GM12872 (cell line): Measurements from ENCODE around the gene MAST4.

Experiments used
- TF ChIP-seq, protein P1 (sequence below): IDR thresholded peaks from 3 replicates; pipeline ENCODE4 v1.5.1; 2011; ENCODE audit warnings: low read depth, mild to moderate bottlenecking, low read length, moderate library complexity; ENCODE audit not compliant: insufficient read depth

MAST4 gene

DNA sequence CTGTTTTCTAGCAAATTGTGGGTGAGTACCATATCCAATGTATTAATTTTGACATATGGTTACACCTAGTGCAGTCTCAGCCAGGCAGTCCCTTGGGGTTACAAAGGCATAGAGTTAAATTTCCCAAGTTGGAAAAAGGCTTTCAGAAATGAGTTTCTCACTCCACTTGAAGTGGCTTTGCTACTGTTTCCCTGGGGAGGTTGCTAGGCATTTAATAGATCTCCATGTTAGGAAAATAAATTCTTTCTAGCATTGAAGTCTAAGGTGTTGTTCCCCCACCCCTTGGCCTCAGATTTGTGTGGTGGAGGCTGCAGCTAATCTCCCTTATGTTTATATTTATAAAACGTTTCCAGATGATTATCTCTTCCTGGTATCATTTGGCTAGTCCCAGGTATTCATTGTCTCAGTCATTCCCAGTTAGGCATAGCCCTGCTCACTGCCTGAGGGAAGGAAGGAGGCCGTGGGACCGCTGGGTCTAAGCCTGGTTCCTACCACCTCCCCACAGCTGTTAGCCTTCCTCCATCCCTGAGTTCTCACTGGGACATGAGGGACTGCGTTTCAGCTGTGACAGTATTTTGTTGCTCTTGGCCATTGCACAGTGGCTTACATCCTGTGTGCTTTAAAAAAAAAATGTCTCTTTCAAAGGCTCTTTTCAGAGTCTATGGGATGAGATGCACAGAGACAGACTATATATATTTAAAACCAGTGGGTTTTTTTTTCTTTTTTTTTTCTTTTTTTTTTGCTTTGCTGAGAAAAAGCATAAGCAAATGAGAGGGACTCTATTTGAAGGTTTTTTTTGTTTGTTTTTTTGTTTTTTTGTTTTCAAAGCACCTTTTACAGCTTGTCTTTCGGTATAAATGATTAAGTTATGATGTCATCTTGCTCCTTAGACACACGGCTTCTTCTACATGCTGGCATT is 121.5 kb downstream of the MAST4 start:
- TF ChIP-seq, protein P1, sequence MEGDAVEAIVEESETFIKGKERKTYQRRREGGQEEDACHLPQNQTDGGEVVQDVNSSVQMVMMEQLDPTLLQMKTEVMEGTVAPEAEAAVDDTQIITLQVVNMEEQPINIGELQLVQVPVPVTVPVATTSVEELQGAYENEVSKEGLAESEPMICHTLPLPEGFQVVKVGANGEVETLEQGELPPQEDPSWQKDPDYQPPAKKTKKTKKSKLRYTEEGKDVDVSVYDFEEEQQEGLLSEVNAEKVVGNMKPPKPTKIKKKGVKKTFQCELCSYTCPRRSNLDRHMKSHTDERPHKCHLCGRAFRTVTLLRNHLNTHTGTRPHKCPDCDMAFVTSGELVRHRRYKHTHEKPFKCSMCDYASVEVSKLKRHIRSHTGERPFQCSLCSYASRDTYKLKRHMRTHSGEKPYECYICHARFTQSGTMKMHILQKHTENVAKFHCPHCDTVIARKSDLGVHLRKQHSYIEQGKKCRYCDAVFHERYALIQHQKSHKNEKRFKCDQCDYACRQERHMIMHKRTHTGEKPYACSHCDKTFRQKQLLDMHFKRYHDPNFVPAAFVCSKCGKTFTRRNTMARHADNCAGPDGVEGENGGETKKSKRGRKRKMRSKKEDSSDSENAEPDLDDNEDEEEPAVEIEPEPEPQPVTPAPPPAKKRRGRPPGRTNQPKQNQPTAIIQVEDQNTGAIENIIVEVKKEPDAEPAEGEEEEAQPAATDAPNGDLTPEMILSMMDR: no peak

DNA sequence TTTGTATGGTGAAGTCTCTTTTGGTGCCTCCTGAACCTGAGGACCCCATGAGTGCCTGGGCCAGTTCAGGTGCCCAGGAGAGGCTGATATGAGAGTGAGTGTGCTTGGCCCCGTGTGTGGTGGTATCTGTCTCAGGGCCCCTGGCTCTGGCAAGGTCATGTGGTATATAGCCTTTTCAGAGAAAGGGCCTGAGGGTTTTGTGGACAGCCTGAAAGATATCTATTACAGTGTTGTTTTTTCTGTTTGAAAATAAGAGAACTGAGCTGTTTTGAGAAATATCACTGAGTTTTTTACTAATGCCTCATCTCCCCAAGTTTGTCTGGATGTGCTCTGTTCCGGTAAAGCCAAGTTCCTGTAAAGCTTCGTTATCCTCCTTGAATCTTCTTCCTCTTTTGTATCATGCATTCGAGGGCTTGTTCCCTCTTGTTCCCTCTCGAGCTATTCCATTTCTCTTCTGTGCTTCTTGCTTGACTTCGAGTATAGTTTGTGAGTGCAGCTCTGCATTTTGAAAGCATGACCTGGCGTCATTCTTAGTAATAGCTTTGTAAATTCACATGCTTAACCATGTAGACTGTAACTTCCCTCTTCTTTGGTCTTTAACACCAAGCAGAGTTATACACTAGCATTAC is 122.3 kb downstream of the MAST4 start:
- TF ChIP-seq, protein P1: no peak

DNA sequence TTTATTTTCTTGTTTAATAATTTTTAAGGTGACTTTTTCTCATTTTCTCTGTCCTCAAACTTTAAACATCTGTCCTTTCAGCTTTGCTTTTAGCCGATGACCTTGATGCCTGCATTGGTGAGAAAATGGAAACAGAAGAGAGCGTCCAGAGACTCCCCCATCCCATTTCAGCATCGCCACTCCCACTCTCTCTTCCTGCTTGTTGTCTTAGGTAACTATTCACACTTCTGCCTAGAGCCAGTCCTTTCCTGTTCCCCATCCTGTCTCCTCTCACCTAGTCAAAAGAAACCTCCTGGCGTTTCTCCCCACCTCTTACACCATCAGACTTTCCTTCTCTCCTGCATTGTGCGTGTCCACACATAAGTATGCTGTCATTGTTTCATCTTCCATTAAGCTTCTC is 124.6 kb downstream of the MAST4 start:
- TF ChIP-seq, protein P1: no peak

DNA sequence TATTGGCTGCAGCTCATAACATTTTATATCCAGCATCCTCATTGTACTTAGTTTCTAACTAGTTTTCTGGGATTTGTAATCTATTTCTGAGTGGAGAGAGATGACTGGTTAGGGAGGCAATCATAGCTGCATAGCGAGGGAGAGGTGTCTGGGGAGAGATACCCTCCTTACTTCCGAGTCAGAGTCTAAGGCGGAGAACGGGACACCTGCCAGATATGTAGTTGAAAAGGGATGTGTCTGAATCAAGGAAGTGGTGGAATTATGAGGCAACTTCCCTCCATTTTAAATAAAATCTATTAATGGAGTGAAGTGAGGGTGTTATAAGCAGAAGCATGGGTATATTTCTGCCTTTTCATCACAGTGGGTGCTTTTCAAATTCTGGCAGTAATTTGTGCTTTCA is 126.5 kb downstream of the MAST4 start:
- TF ChIP-seq, protein P1: no peak

DNA sequence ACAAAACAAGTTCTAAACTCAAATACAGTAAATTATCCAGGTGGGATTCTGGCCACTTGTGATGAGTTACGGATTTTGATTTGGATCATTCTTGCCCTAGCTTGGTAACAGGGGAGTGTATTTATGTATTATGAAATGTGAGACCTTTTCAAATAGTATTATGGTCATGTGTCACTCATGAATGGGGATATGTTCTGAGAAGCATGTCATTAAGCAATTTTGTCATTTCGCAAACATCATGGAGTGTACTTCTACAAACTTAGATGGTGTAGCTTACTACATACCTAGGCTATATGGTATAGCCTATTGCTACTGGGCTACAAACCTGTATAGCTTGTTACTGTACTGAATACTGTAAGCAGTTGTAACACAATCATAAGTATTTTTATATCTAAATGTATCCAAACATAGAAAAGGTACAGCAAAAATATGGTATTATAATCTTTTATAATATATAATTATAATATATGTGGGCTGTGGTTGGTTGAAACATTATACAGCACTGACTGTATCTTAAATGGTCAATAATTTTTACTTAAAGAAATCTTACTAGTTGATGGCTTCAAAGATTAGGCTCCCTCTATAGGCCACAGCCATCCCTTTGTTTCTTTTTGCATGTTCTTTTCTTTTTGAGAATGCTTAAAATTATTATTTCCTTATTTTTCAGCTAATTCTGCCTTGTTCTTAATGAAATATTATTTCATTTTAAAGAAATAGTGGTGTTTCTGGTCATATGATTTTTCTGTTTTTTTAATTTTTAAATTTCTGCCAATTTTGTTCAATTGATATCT is 128.4 kb downstream of the MAST4 start:
- TF ChIP-seq, protein P1: peak; percentile 25; the same call in 2 of the 3 replicates

DNA sequence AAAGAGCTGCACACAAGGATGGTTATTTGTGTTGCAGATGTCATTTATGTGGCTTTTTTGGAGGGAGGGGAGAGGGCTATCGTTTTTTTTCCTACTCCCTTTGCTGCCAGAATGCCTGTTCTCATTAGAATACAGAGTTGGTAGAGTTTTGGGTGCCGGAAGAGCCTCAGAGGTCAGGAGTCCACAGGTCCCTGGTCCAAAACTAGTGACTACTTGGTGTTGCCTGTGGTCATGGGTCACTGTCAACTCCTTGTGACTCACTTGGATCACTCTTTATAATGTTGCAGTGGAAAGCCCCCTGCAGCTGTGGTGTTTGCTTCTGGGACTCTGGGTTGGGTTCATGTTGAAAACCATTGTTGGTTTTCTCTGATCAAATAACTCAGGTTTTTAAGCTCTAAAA is 131.4 kb downstream of the MAST4 start:
- TF ChIP-seq, protein P1: no peak

DNA sequence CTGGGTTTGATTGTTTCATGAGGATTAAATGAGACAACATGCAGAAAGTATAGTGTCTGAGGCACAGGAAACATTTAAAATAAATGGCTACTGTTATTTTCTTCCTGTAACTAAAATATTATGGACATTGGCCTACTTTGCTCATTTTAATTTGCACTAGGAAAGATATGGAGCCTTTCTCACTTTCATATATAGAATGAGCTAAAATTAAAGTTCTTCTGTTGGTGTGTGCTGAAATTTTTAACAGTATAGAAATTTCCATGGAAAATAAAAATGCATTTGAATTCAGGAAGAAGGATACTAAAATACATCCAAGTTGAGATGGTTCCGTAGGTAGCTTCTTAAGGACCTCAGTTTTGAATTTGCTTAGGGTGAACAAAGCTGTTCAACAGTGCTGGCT is 131.9 kb downstream of the MAST4 start:
- TF ChIP-seq, protein P1: no peak
